Mesothelial cell of epicardium (in vitro differentiated cells): Measurements from ENCODE around the gene CXorf65. TPM values are rescaled to one million over a fixed set of nuclear protein-coding genes. Genes with fewer than 3 reads are reported as not detected.

Experiments
- DNase-seq, 2 experiments: peaks; one replicate each; pipeline ENCODE4 v3.0.0; 2021; ENCODE audit warnings: low spot score in 2 of 2; ENCODE audit not compliant: unreplicated experiment in 2 of 2
- H3K27ac Mint-ChIP-seq: 2 replicates; pipeline ENCODE4 v1.8.0; 2021; ENCODE audit warnings: mixed read lengths
- H3K27me3 Mint-ChIP-seq: 2 replicates; pipeline ENCODE4 v1.8.0; 2021; ENCODE audit warnings: low read depth, mixed read lengths
- H3K36me3 Mint-ChIP-seq: 2 replicates; pipeline ENCODE4 v1.8.0; 2021; ENCODE audit warnings: mixed read lengths
- H3K4me1 Mint-ChIP-seq: 2 replicates; pipeline ENCODE4 v1.8.0; 2021; ENCODE audit warnings: mixed read lengths
- H3K4me3 Mint-ChIP-seq: 2 replicates; pipeline ENCODE4 v1.8.0; 2021; ENCODE audit warnings: mild to moderate bottlenecking, moderate library complexity, mixed read lengths
- H3K9me3 Mint-ChIP-seq: 2 replicates; pipeline ENCODE4 v1.8.0; 2021; ENCODE audit warnings: mixed read lengths
- CTCF ChIP-seq: fragments of 200-600 bp; sonication (generic); IDR thresholded peaks from one replicate; pipeline ENCODE4 v1.5.0; 2021; ENCODE audit warnings: antibody characterized with exemption; ENCODE audit not compliant: unreplicated experiment
- total RNA-seq: library from RNA; stranded (reverse); gene quantifications from 3 replicates; pipeline ENCODE4 v1.2.1, GENCODE V29; 2021

Gene CXorf65
- total RNA-seq = not detected in 3 replicates

- no peak within 1 kb of the TSS for H3K27ac Mint-ChIP-seq
- no peaks in the 10 kb centered on the region for H3K27me3 Mint-ChIP-seq
- H3K36me3 Mint-ChIP-seq = no peaks in the 10 kb centered on the region
- H3K9me3 Mint-ChIP-seq = peaks cover 14% of the 10 kb centered on the region
- no peak for TF ChIP-seq CTCF
- H3K4me1 Mint-ChIP-seq = peaks cover 37% of the 10 kb centered on the region
- no peak within 1 kb of the TSS for H3K4me3 Mint-ChIP-seq
- no peak for DNase-seq
Observed at GRCh38 chrX:71106427-71106826, at the start of gene CXorf65. Gene CXorf65, minus strand, starts transcription at chrX:71106740. Its CDS starts 184 bp downstream, at chrX:71106556.

GRCh38 chrX:71154641-71155040 is 48.1 kb upstream of the CXorf65 start:
- no peak for TF ChIP-seq CTCF
- no peaks in the 10 kb centered on the region for H3K36me3 Mint-ChIP-seq
- H3K9me3 Mint-ChIP-seq = peaks cover 13% of the 10 kb centered on the region
- H3K27ac Mint-ChIP-seq = no peak overlapping the region
- no peaks in the 10 kb centered on the region for H3K4me1 Mint-ChIP-seq
- no peak overlapping the region for H3K4me3 Mint-ChIP-seq
- H3K27me3 Mint-ChIP-seq = no peaks in the 10 kb centered on the region
- no peak for DNase-seq

GRCh38 chrX:71154196-71154595 is 47.7 kb upstream of the CXorf65 start:
- peaks cover 13% of the 10 kb centered on the region for H3K9me3 Mint-ChIP-seq
- no peaks in the 10 kb centered on the region for H3K27me3 Mint-ChIP-seq
- no peak for TF ChIP-seq CTCF
- no peak for DNase-seq
- H3K4me3 Mint-ChIP-seq = no peak overlapping the region
- no peak overlapping the region for H3K27ac Mint-ChIP-seq
- H3K36me3 Mint-ChIP-seq = no peaks in the 10 kb centered on the region
- H3K4me1 Mint-ChIP-seq = no peaks in the 10 kb centered on the region

- no peak for TF ChIP-seq CTCF
- H3K4me1 Mint-ChIP-seq = peaks cover 3% of the 10 kb centered on the region
- no peak overlapping the region for H3K27ac Mint-ChIP-seq
- DNase-seq = no peak
- H3K36me3 Mint-ChIP-seq = no peaks in the 10 kb centered on the region
- H3K9me3 Mint-ChIP-seq = peaks cover 8% of the 10 kb centered on the region
- H3K4me3 Mint-ChIP-seq = no peak overlapping the region
- no peaks in the 10 kb centered on the region for H3K27me3 Mint-ChIP-seq
Observed at GRCh38 chrX:71151366-71151765, 44.8 kb upstream of the CXorf65 start.

- H3K4me1 Mint-ChIP-seq = peaks cover 15% of the 10 kb centered on the region
- no peak overlapping the region for H3K4me3 Mint-ChIP-seq
- TF ChIP-seq CTCF = no peak
- no peak overlapping the region for H3K27ac Mint-ChIP-seq
- H3K27me3 Mint-ChIP-seq = no peaks in the 10 kb centered on the region
- no peaks in the 10 kb centered on the region for H3K9me3 Mint-ChIP-seq
- H3K36me3 Mint-ChIP-seq = no peaks in the 10 kb centered on the region
- DNase-seq = no peak
Observed at GRCh38 chrX:71148278-71148663, 41.7 kb upstream of the CXorf65 start.
